H1 (cell line): ENCODE data around the gene NFIA.
A peak's percentile ranks its signal among the peaks of the same experiment; 100 is the strongest.

Experiments
- EGR1 ChIP-seq: IDR thresholded peaks from 2 replicates; pipeline ENCODE4 v1.6.1; 2011; ENCODE audit warnings: low read depth, low read length, borderline replicate concordance
- GABPA ChIP-seq: IDR thresholded peaks from 2 replicates; pipeline ENCODE4 v1.6.1; 2011; ENCODE audit warnings: mild to moderate bottlenecking, low read length, moderate library complexity, borderline replicate concordance; ENCODE audit not compliant: insufficient read depth
- MAFK ChIP-seq: IDR thresholded peaks from 2 replicates; pipeline ENCODE4 v1.6.1; 2012; ENCODE audit warnings: low read depth, mild to moderate bottlenecking, improper control_type of control experiment, low read length
- POLR2A ChIP-seq, 2 experiments: IDR thresholded peaks; 1 replicate in 1 of 2; 2 replicates in 1 of 2; pipeline ENCODE4 v1.6.1; 2011; ENCODE audit warnings: low read depth in 2 of 2, low read length in 2 of 2, mild to moderate bottlenecking in 2 of 2; ENCODE audit errors: control extremely low read depth in 1 of 2
- POLR2AphosphoS5 ChIP-seq: IDR thresholded peaks from 2 replicates; pipeline ENCODE4 v1.6.1; 2011; ENCODE audit warnings: low read depth, low read length
- RAD21 ChIP-seq, 2 experiments: IDR thresholded peaks in 1 of 2; conservative IDR thresholded peaks in 1 of 2; 2 replicates each; pipeline ENCODE4 v1.6.1; 2011; ENCODE audit warnings: low read depth in 2 of 2, low read length in 2 of 2, improper control_type of control experiment in 1 of 2, inconsistent platforms in 1 of 2, mild to moderate bottlenecking in 1 of 2, moderate library complexity in 1 of 2
- SP2 ChIP-seq: IDR thresholded peaks from 2 replicates; pipeline ENCODE4 v1.6.1; 2012; ENCODE audit warnings: mild to moderate bottlenecking, low read length, inconsistent platforms
- SUZ12 ChIP-seq: fragments of 200-600 bp; sonication (generic); IDR thresholded peaks from 2 replicates; pipeline ENCODE4 v1.6.1; 2012; ENCODE audit warnings: mild to moderate bottlenecking, inconsistent platforms, low read length, moderate library complexity, mixed read lengths
- TEAD4 ChIP-seq: IDR thresholded peaks from 2 replicates; pipeline ENCODE4 v1.6.1; 2012; ENCODE audit warnings: low read depth, low read length, inconsistent platforms, mixed read lengths
- TF ChIP-seq, protein P1 (sequence below): IDR thresholded peaks from 2 replicates; pipeline ENCODE4 v1.6.1; 2011; ENCODE audit warnings: low read length, improper control_type of control experiment
- TF ChIP-seq, protein P2 (sequence below), 3 experiments: IDR thresholded peaks; 1 replicate in 2 of 3; 2 replicates in 1 of 3; pipeline versions ENCODE4 v1.5.1 to v1.6.1; 2011; ENCODE audit warnings: low read length in 3 of 3, mild to moderate bottlenecking in 3 of 3, inconsistent platforms in 2 of 3, low read depth in 1 of 3, moderate library complexity in 1 of 3; ENCODE audit not compliant: insufficient read depth in 1 of 3; ENCODE audit errors: control extremely low read depth in 1 of 3
- TF ChIP-seq, protein P3 (sequence below): IDR thresholded peaks from 2 replicates; pipeline ENCODE4 v1.6.1; 2012; ENCODE audit warnings: inconsistent platforms
- TF ChIP-seq, protein P4 (sequence below): IDR thresholded peaks from 2 replicates; pipeline ENCODE4 v1.6.1; 2012; ENCODE audit warnings: low read length, inconsistent platforms

DNA sequence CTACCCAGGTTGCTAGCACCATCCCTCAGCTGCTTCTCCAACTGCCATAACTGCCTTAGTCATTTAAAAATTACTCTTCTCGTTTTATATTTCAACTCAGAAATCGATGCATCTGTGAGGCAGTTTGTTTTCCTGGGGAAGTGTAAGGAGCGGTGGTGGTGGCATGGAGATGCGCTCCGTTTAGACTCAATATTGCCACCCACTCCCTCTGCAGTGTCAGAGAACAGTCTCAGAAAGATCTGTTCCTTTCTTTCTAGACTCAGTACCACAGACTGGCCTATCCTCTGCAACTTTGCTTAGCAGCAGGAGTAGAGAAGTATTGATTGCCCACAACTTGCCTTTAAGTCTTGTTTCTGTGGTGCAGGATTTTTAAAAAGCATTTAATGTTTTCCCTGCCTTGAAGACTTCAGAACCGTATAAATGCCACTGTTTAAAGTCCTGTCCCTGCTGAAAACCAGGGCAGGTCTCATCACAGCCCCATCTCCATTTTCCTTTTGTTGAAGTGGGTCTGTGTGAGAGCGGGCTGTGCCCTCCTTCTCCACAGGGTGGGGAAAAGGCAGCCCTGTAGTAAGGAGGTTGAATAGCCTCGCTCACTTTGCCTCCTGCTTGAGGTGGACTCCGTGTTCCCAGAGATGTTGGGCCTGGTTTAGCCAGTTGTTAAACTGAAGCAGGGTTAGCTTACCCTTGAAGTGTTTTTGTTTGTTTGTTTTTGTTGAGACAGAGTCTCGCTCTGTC, 105.2 kb downstream of the NFIA start:
- TF ChIP-seq POLR2A (IDR thresholded peaks at IDR 0.05; ENCODE audit: control extremely low read depth in 1 of 2, low read depth in 2 of 2, low read length in 2 of 2): no peak
- TF ChIP-seq, protein P1, sequence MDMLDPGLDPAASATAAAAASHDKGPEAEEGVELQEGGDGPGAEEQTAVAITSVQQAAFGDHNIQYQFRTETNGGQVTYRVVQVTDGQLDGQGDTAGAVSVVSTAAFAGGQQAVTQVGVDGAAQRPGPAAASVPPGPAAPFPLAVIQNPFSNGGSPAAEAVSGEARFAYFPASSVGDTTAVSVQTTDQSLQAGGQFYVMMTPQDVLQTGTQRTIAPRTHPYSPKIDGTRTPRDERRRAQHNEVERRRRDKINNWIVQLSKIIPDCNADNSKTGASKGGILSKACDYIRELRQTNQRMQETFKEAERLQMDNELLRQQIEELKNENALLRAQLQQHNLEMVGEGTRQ: no peak
- TF ChIP-seq, protein P2, sequence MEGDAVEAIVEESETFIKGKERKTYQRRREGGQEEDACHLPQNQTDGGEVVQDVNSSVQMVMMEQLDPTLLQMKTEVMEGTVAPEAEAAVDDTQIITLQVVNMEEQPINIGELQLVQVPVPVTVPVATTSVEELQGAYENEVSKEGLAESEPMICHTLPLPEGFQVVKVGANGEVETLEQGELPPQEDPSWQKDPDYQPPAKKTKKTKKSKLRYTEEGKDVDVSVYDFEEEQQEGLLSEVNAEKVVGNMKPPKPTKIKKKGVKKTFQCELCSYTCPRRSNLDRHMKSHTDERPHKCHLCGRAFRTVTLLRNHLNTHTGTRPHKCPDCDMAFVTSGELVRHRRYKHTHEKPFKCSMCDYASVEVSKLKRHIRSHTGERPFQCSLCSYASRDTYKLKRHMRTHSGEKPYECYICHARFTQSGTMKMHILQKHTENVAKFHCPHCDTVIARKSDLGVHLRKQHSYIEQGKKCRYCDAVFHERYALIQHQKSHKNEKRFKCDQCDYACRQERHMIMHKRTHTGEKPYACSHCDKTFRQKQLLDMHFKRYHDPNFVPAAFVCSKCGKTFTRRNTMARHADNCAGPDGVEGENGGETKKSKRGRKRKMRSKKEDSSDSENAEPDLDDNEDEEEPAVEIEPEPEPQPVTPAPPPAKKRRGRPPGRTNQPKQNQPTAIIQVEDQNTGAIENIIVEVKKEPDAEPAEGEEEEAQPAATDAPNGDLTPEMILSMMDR (IDR thresholded peaks at IDR 0.05; ENCODE audit: control extremely low read depth in 1 of 3, insufficient read depth in 1 of 3, low read depth in 1 of 3, low read length in 3 of 3): peak in 1 of 3 experiments; percentile 16; a peak in 1 of 4 replicates
- TF ChIP-seq SUZ12: no peak
- peak; percentile 12 to 38; a peak in 2 of 4 replicates for TF ChIP-seq RAD21 (IDR thresholded peaks at IDR 0.05 in 1 of 2, conservative IDR thresholded peaks at IDR 0.05 in 1 of 2; ENCODE audit: low read depth in 2 of 2, low read length in 2 of 2)
- TF ChIP-seq TEAD4: no peak
- TF ChIP-seq, protein P3, sequence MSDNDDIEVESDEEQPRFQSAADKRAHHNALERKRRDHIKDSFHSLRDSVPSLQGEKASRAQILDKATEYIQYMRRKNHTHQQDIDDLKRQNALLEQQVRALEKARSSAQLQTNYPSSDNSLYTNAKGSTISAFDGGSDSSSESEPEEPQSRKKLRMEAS: no peak
- no peak for TF ChIP-seq EGR1
- TF ChIP-seq GABPA: no peak
- no peak for TF ChIP-seq MAFK
- TF ChIP-seq SP2: no peak
- TF ChIP-seq, protein P4, sequence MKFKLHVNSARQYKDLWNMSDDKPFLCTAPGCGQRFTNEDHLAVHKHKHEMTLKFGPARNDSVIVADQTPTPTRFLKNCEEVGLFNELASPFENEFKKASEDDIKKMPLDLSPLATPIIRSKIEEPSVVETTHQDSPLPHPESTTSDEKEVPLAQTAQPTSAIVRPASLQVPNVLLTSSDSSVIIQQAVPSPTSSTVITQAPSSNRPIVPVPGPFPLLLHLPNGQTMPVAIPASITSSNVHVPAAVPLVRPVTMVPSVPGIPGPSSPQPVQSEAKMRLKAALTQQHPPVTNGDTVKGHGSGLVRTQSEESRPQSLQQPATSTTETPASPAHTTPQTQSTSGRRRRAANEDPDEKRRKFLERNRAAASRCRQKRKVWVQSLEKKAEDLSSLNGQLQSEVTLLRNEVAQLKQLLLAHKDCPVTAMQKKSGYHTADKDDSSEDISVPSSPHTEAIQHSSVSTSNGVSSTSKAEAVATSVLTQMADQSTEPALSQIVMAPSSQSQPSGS: no peak
- TF ChIP-seq POLR2AphosphoS5: no peak
